ENCODE data around the gene KLHDC1.

KLHDC1 gene

DNA sequence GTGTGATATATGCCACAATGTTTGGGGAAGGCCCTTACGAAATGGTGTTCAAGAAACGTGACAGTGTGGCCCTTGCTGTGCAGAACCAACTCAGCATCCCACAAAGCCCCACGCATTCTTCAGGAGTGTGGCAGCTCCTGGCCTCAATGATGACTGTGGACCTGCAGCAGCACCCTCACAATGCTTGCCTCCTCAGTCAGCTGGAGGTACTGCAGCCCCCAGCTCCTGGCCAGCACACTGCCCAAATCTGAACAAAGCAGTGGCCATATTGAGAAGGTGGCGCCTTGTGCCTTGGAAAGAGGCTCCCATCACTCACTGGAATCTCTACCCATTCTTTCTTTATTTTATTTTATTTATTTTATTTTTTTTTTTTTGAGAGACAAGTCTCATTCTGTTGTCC is 15.3 kb upstream of the KLHDC1 start:
- peaks cover 79% of the 10 kb centered on the region for H3K36me3 ChIP-seq (ENCODE audit: insufficient read depth, low read length)
- no peak overlapping the region for H3K4me2 ChIP-seq (ENCODE audit: insufficient read depth, low read length)
- H3K4me3 ChIP-seq (ENCODE audit: low read depth in 1 of 2, low read length in 2 of 2), result no peak overlapping the region
- H2AFZ ChIP-seq (ENCODE audit: low read depth, low read length), result no peak overlapping the region
- H3K9me3 ChIP-seq (ENCODE audit: insufficient read depth, low read length, severe bottlenecking), result no peaks in the 10 kb centered on the region
- TF ChIP-seq, protein P1, sequence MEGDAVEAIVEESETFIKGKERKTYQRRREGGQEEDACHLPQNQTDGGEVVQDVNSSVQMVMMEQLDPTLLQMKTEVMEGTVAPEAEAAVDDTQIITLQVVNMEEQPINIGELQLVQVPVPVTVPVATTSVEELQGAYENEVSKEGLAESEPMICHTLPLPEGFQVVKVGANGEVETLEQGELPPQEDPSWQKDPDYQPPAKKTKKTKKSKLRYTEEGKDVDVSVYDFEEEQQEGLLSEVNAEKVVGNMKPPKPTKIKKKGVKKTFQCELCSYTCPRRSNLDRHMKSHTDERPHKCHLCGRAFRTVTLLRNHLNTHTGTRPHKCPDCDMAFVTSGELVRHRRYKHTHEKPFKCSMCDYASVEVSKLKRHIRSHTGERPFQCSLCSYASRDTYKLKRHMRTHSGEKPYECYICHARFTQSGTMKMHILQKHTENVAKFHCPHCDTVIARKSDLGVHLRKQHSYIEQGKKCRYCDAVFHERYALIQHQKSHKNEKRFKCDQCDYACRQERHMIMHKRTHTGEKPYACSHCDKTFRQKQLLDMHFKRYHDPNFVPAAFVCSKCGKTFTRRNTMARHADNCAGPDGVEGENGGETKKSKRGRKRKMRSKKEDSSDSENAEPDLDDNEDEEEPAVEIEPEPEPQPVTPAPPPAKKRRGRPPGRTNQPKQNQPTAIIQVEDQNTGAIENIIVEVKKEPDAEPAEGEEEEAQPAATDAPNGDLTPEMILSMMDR (IDR thresholded peaks at IDR 0.05; ENCODE audit: borderline replicate concordance, extremely low read depth, low read length, poor library complexity, severe bottlenecking), result peak; percentile 26
- TF ChIP-seq EZH2 (IDR thresholded peaks at IDR 0.05; ENCODE audit: borderline replicate concordance, low read depth, low read length, severe bottlenecking), result no peak
- H3K4me1 ChIP-seq (ENCODE audit: insufficient read depth, low read length), result no peaks in the 10 kb centered on the region
- H4K20me1 ChIP-seq (ENCODE audit: insufficient read depth, low read length), result peaks cover 7% of the 10 kb centered on the region; the same call in 1 of the 2 replicates
- peak; percentile 58; the same call in 2 of the 3 replicates for ATAC-seq (ENCODE audit: insufficient read depth, low read depth)
- no peak for DNase-seq
- peaks cover 52% of the 10 kb centered on the region for H3K79me2 ChIP-seq (ENCODE audit: insufficient read depth, low read length)
- no peak overlapping the region for H3K27ac ChIP-seq (ENCODE audit: low read length)
- no peaks in the 10 kb centered on the region for H3K27me3 ChIP-seq (ENCODE audit: insufficient read depth, low read length, poor library complexity)
- no peak overlapping the region for H3K9ac ChIP-seq (ENCODE audit: low read depth, low read length)

DNA sequence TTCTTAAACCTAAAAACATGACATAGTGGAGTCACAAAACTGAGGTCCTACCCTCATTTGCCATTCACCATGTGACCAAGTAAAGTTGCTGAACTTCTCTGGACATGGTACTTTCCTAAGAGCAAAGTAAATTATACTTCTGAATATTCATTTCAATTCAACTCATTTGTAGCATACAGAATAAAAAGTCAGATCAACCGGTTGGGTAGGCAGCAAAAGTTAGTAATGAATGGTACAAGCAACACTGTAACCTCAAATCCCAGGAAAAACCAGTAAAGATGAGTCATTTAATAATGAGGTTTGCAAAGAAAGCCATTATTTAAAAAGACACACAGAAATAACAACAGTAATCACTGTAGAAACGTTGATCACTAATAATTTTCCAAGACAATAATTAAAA is 13.6 kb upstream of the KLHDC1 start:
- Histone ChIP-seq H3K27me3 (ENCODE audit: insufficient read depth, low read length, poor library complexity) (no peaks in the 10 kb centered on the region), H3K36me3 (ENCODE audit: insufficient read depth, low read length) (peaks cover 76% of the 10 kb centered on the region), H3K4me1 (ENCODE audit: insufficient read depth, low read length) (no peaks in the 10 kb centered on the region), H3K9me3 (ENCODE audit: insufficient read depth, low read length, severe bottlenecking) (no peaks in the 10 kb centered on the region), H3K4me2 (ENCODE audit: insufficient read depth, low read length) (no peak overlapping the region), H2AFZ (ENCODE audit: low read depth, low read length) (no peak overlapping the region), H3K27ac (ENCODE audit: low read length) (no peak overlapping the region), H3K4me3 (ENCODE audit: low read depth in 1 of 2, low read length in 2 of 2) (no peak overlapping the region), H3K9ac (ENCODE audit: low read depth, low read length) (no peak overlapping the region), H3K79me2 (ENCODE audit: insufficient read depth, low read length) (peaks cover 66% of the 10 kb centered on the region), H4K20me1 (ENCODE audit: insufficient read depth, low read length) (peaks cover 7% of the 10 kb centered on the region; the same call in 1 of the 2 replicates)
- ATAC-seq (ENCODE audit: insufficient read depth, low read depth), result no peak
- no peak for DNase-seq
- TF ChIP-seq, protein P1 (IDR thresholded peaks at IDR 0.05; ENCODE audit: borderline replicate concordance, extremely low read depth, low read length, poor library complexity, severe bottlenecking), result no peak
- no peak for TF ChIP-seq EZH2 (IDR thresholded peaks at IDR 0.05; ENCODE audit: borderline replicate concordance, low read depth, low read length, severe bottlenecking)

DNA sequence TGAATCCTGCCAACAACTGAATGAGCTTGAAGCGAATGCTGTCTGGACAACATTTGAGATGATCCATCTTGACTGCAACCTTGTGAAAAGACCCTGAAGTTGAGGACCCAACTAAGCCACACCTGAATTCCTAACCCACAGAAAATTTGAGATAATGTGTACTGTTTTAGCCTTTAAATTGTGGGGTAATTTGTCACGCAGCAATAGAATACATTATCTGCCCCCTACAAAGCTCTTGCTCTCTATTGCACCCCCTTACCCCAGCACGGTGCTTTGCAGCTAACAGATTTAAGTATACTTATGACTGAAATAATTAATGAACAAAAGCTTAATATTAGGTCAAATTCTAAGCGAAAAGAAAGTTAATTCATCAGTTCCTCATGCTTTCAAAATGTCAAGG is 6.5 kb upstream of the KLHDC1 start:
- no peak for ATAC-seq (ENCODE audit: insufficient read depth, low read depth)
- H4K20me1 ChIP-seq (ENCODE audit: insufficient read depth, low read length), result no peaks in the 10 kb centered on the region

More for the DNA sequence above, 6.5 kb upstream of the KLHDC1 start:
- Histone ChIP-seq H3K9ac (ENCODE audit: low read depth, low read length) (peak overlapping the region; percentile 72), H3K4me1 (ENCODE audit: insufficient read depth, low read length) (peaks cover 35% of the 10 kb centered on the region), H3K79me2 (ENCODE audit: insufficient read depth, low read length) (peaks cover 68% of the 10 kb centered on the region), H3K9me3 (ENCODE audit: insufficient read depth, low read length, severe bottlenecking) (no peaks in the 10 kb centered on the region), H3K27ac (ENCODE audit: low read length) (peak overlapping the region; percentile 59; the same call in 1 of the 2 replicates), H3K36me3 (ENCODE audit: insufficient read depth, low read length) (peaks cover 25% of the 10 kb centered on the region), H2AFZ (ENCODE audit: low read depth, low read length) (no peak overlapping the region), H3K4me3 (ENCODE audit: low read depth in 1 of 2, low read length in 2 of 2) (peak overlapping the region in 1 of 2 experiments; percentile 79; a peak in 2 of 4 replicates), H3K27me3 (ENCODE audit: insufficient read depth, low read length, poor library complexity) (no peaks in the 10 kb centered on the region), H3K4me2 (ENCODE audit: insufficient read depth, low read length) (peak overlapping the region; percentile 83)
- TF ChIP-seq EZH2 (IDR thresholded peaks at IDR 0.05; ENCODE audit: borderline replicate concordance, low read depth, low read length, severe bottlenecking), result no peak
- TF ChIP-seq, protein P1 (IDR thresholded peaks at IDR 0.05; ENCODE audit: borderline replicate concordance, extremely low read depth, low read length, poor library complexity, severe bottlenecking), result no peak
- no peak for DNase-seq
